Tibial nerve (tissue), 4 donors: Measurements from ENCODE around the gene SPAG17. TPM values are rescaled to one million over a fixed set of nuclear protein-coding genes. Genes with fewer than 3 reads are reported as not detected.

ENCODE experiments used
- DNase-seq, 2 donors: peaks; one replicate each; pipeline ENCODE4 v3.0.0-alpha.2; 2019; ENCODE audit warnings: low spot score in 2 of 2
- H3K27ac ChIP-seq, 4 donors: fragments of 200-600 bp; sonication (generic) in 3 of 4; one replicate each; pipeline ENCODE4 v1.5.1; 2017 to 2019; ENCODE audit warnings: mild to moderate bottlenecking in 1 of 4
- H3K27me3 ChIP-seq, 2 donors: fragments of 200-600 bp; sonication (generic) in 1 of 2; one replicate each; pipeline versions ENCODE4 v1.5.1 to v1.6.0; 2017 to 2019
- H3K36me3 ChIP-seq, 3 donors: fragments of 200-600 bp; sonication (generic); one replicate each; pipeline ENCODE4 v1.5.1; 2018 to 2019
- H3K4me1 ChIP-seq, 4 donors: fragments of 200-600 bp; sonication (generic) in 3 of 4; one replicate each; pipeline ENCODE4 v1.5.1; 2017 to 2019
- H3K4me3 ChIP-seq, 4 donors: fragments of 200-600 bp; sonication (generic) in 3 of 4; one replicate each; pipeline ENCODE4 v1.5.1; 2017 to 2019; ENCODE audit warnings: mild to moderate bottlenecking in 1 of 4, moderate library complexity in 1 of 4
- H3K9me3 ChIP-seq, 4 donors: fragments of 200-600 bp; sonication (generic) in 3 of 4; one replicate each; pipeline ENCODE4 v1.5.1; 2017 to 2019
- EP300 ChIP-seq, 2 donors: sonication (generic); formaldehyde crosslinking; IDR thresholded peaks; one replicate each; pipeline ENCODE4 v1.6.1; 2017; ENCODE audit warnings: antibody characterized with exemption in 2 of 2, mild to moderate bottlenecking in 1 of 2
- POLR2A ChIP-seq, 2 donors: fragments of 450-650 bp; IDR thresholded peaks; one replicate each; pipeline ENCODE4 v1.6.1; 2017; ENCODE audit warnings: antibody characterized with exemption in 2 of 2, mild to moderate bottlenecking in 2 of 2, moderate library complexity in 2 of 2
- WGBS, 2 donors: methylation state at CpG; one replicate each; pipeline ENCODE4 v1.1.5; 2018; 5-methylcytosine and 5-hydroxymethylcytosine counted together
- total RNA-seq, 4 donors: library from RNA; depleted of rRNA; stranded (reverse); fragments of >200 nt; gene quantifications; one replicate each; pipeline ENCODE4 v1.1.0, GENCODE V29; 2016
- TF ChIP-seq, protein P1 (sequence below), 5 experiments: fragments of 200-600 bp in 3 of 5; fragments of 450-650 bp in 2 of 5; sonication (generic) in 3 of 5; IDR thresholded peaks; one replicate each; pipeline ENCODE4 v1.5.1; 2016 to 2019; ENCODE audit warnings: antibody characterized with exemption in 5 of 5, mild to moderate bottlenecking in 3 of 5, moderate library complexity in 2 of 5

SPAG17 gene
- total RNA-seq, 4 donors from 2014 or later = under 0.01 to 4.2 (median 1.2) TPM

DNA sequence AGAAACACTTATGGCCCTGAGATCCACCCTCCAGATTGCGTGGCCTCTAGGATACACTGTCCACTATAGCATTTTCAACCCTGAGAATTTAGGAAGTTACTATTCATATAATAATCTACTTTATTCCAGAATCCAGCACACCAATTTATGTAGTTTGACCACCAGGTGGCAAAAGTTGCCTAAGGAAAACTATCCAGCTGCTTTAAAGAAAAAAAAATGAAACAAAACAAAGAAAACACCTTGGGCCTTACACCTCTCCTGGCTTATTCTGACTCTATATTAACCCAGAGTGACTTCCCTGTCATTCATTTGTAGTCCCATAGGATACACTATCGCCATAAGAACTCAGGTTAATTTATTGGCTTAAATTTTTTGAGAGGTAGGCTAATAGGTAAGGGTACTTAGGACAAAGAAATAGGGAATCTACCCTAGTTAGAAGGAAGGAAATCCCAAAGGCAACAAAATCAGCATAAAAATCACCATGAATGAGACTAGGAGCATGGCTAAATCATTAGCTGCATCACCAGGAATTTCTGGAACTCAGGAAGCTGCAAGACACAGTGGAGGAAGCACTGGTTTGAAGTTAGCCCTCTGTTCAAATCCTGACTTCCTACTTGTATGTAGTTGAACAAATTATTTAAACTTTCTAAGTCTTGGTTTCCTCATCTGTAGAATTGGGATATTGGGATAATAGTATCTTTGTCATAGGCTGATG, 107.5 kb downstream of the SPAG17 start:
- TF ChIP-seq EP300 (IDR thresholded peaks at IDR 0.05) (no peak), POLR2A (IDR thresholded peaks at IDR 0.05) (no peak)
- TF ChIP-seq, protein P1, sequence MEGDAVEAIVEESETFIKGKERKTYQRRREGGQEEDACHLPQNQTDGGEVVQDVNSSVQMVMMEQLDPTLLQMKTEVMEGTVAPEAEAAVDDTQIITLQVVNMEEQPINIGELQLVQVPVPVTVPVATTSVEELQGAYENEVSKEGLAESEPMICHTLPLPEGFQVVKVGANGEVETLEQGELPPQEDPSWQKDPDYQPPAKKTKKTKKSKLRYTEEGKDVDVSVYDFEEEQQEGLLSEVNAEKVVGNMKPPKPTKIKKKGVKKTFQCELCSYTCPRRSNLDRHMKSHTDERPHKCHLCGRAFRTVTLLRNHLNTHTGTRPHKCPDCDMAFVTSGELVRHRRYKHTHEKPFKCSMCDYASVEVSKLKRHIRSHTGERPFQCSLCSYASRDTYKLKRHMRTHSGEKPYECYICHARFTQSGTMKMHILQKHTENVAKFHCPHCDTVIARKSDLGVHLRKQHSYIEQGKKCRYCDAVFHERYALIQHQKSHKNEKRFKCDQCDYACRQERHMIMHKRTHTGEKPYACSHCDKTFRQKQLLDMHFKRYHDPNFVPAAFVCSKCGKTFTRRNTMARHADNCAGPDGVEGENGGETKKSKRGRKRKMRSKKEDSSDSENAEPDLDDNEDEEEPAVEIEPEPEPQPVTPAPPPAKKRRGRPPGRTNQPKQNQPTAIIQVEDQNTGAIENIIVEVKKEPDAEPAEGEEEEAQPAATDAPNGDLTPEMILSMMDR (IDR thresholded peaks at IDR 0.05) = peak; percentile 9 to 45 (median 32)
- no peaks in the 10 kb centered on the region for H3K4me1 ChIP-seq
- no peak overlapping the region for H3K4me3 ChIP-seq
- 42 to 55% methylated on average over 2 of the region's 2 CpGs for WGBS, 2 donors
- no peak overlapping the region for H3K27ac ChIP-seq
- peak in 1 of 2 donors; percentile 44 for DNase-seq
- H3K36me3 ChIP-seq = no peaks in the 10 kb centered on the region
- no peaks in the 10 kb centered on the region for H3K27me3 ChIP-seq
- peaks cover 0 to 4% (median 0%) of the 10 kb centered on the region in 4 donors for H3K9me3 ChIP-seq

DNA sequence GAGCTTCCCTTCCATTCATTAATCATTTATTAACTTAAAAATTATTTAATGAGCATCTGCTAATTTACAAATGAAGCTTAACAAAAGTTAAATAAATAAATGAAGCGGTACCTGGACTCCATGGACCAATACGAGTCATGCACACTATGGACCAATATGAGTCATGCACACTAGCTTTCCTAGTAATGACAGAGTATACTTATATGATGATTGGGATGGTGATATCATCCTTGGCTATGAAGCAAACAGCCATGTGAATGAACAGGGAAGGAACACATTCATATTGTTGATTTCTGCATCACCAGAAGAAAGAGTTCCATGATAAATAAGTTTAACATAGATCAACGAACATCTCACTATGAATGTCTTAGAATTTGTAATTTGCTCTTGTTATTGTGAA, 109.9 kb downstream of the SPAG17 start:
- no peak for TF ChIP-seq EP300 (IDR thresholded peaks at IDR 0.05)
- TF ChIP-seq POLR2A (IDR thresholded peaks at IDR 0.05) = no peak
- TF ChIP-seq, protein P1 (IDR thresholded peaks at IDR 0.05) = no peak
- WGBS, 2 donors = 83 to 90% methylated on average over 3 of the region's 3 CpGs
- DNase-seq = no peak
- peaks cover 0 to 4% (median 0%) of the 10 kb centered on the region in 4 donors for H3K9me3 ChIP-seq
- no peaks in the 10 kb centered on the region for H3K36me3 ChIP-seq
- H3K4me1 ChIP-seq = no peaks in the 10 kb centered on the region
- H3K4me3 ChIP-seq = no peak overlapping the region
- no peak overlapping the region for H3K27ac ChIP-seq
- H3K27me3 ChIP-seq = no peaks in the 10 kb centered on the region

DNA sequence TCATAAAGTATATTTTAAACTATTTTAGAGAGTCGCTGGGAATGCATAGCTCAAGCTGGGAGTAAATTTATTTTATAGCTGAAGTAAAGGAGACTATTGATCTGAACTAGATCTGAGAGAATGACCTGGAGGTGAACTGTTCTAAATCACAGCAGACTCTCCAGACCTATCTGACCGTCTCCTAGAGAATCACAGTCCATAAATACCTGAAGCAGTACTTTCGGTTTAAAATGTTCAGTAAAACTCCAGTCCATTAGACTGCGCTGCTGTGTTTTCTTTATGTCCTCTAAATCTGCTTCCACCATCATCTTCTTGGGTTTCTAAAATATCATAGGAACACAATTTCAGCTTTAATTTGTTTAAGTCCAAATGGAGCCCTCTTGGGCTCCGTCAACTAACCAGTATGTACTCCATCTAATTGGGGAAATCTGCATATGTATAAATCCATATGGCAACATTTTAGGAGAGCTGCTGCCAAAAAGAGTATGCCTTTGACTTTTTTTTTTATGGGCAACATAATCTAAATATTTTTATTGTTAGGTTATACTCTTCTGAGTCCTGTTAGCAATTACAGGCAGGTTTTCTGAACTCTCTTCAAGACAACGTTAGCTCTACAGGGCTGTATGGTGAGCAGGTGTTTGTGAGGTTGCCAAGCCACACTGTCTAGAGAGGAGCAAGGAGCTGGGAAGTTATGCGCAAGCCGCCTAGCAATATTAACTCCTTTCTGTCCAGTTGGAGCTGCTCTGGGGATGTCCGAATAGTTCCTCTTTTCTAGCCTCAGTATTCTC, 111.2 kb downstream of the SPAG17 start:
- TF ChIP-seq POLR2A (IDR thresholded peaks at IDR 0.05) (no peak), EP300 (IDR thresholded peaks at IDR 0.05) (no peak)
- TF ChIP-seq, protein P1 (IDR thresholded peaks at IDR 0.05) = no peak
- Histone ChIP-seq H3K27ac (no peak overlapping the region), H3K4me1 (no peaks in the 10 kb centered on the region), H3K27me3 (no peaks in the 10 kb centered on the region), H3K4me3 (no peak overlapping the region), H3K36me3 (no peaks in the 10 kb centered on the region), H3K9me3 (peaks cover 0 to 2% (median 0%) of the 10 kb centered on the region in 4 donors)
- 49 to 55% methylated on average over 9 of the region's 9 CpGs for WGBS, 2 donors
- DNase-seq = no peak

DNA sequence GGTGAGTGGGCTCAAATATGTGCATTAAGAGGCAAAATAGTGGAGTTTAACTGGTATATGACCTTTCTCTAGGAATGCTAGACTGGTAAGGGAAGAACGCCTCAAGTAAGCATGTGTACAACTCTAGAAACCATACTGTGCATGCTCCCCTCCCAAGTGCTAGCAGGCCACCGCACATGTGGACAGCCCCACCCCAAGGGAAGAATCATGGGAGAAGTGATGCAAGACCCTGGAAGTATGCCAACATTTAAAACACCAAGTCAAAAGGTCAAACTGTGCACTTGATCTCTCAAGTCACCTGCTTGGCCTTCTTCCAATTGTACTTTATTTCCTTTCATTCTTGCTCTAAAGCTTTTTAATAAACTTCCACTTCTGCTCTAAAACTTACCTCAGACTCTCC, 135.0 kb downstream of the SPAG17 start:
- TF ChIP-seq, protein P1 (IDR thresholded peaks at IDR 0.05) = no peak
- TF ChIP-seq POLR2A (IDR thresholded peaks at IDR 0.05) (no peak), EP300 (IDR thresholded peaks at IDR 0.05) (no peak)
- Histone ChIP-seq H3K27ac (no peak overlapping the region), H3K4me3 (no peak overlapping the region), H3K36me3 (no peaks in the 10 kb centered on the region), H3K27me3 (no peaks in the 10 kb centered on the region), H3K9me3 (no peaks in the 10 kb centered on the region), H3K4me1 (no peaks in the 10 kb centered on the region)
- DNase-seq = no peak
- 69 to 71% methylated on average over 2 of the region's 2 CpGs for WGBS, 2 donors

DNA sequence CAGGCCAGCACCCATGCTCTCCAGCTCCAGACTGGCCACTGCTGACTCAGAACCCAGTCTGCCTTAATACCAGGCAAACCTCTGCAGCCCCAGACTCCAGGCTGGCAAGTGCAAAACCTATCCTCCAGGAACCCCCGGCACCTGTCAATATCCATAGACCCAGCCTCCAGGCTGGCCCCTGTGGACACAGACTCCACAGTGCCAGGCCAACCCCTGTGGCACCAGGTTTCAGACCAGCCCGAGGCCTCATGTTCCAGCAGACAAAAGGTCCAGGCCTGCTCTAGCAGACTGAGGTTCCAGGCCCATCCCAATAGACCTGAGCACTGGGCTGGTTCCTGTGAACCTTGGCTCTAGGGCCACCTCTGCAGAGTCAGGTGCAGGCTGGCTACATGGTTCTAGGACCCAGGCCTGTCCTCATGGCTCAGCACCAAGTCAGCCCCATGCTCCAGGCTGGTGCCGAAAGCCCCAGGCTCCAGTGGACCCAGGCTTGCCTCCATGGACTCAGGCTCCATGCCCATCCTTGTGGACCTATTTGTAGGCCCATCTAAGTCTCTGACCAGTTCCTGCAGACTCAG, 137.3 kb downstream of the SPAG17 start:
- WGBS, 2 donors = 87 to 96% methylated on average over 3 of the region's 3 CpGs
- Histone ChIP-seq H3K27me3 (no peaks in the 10 kb centered on the region), H3K36me3 (no peaks in the 10 kb centered on the region), H3K4me3 (no peak overlapping the region), H3K27ac (no peak overlapping the region), H3K4me1 (no peaks in the 10 kb centered on the region), H3K9me3 (no peaks in the 10 kb centered on the region)
- no peak for TF ChIP-seq POLR2A (IDR thresholded peaks at IDR 0.05)
- DNase-seq = no peak
